Activated naive CD8-positive, alpha-beta T cell treated with anti-CD3 and anti-CD28 coated beads, Interleukin-2, amount 50 U/mL, for 24 hours (primary cell): ENCODE data around the gene ABLIM2.

Source experiments
- ATAC-seq: fragments of 150-1000 bp; cut with Tn5 transposase; one replicate; pipeline ENCODE4 v1.10.0; 2021
- DNase-seq: peaks from one replicate; pipeline ENCODE4 v3.0.0; 2021
- H3K27ac Mint-ChIP-seq: one replicate; pipeline ENCODE4 v1.8.0; 2021; ENCODE audit warnings: mild to moderate bottlenecking, mixed read lengths
- H3K27me3 Mint-ChIP-seq: one replicate; pipeline ENCODE4 v1.8.0; 2021; ENCODE audit warnings: mixed read lengths
- H3K36me3 Mint-ChIP-seq: one replicate; pipeline ENCODE4 v1.8.0; 2021; ENCODE audit warnings: low read depth, mixed read lengths
- H3K4me1 Mint-ChIP-seq: one replicate; pipeline ENCODE4 v1.8.0; 2021; ENCODE audit warnings: mixed read lengths
- H3K4me3 Mint-ChIP-seq: one replicate; pipeline ENCODE4 v1.8.0; 2021; ENCODE audit warnings: mild to moderate bottlenecking, moderate library complexity, mixed read lengths
- H3K9me3 Mint-ChIP-seq: one replicate; pipeline ENCODE4 v1.8.0; 2021; ENCODE audit warnings: mixed read lengths

Gene ABLIM2

GRCh38 chr4:8122746-8123145 is 35.9 kb downstream of the ABLIM2 start:
- Mint-ChIP-seq H3K27me3 (peaks cover 2% of the 10 kb centered on the region), H3K4me1 (no peaks in the 10 kb centered on the region), H3K36me3 (no peaks in the 10 kb centered on the region), H3K9me3 (no peaks in the 10 kb centered on the region), H3K27ac (no peak overlapping the region), H3K4me3 (no peak overlapping the region)
- ATAC-seq: no peak
- DNase-seq: no peak

GRCh38 chr4:8121292-8122015 is 37.2 kb downstream of the ABLIM2 start:
- Mint-ChIP-seq H3K4me3 (no peak overlapping the region), H3K9me3 (no peaks in the 10 kb centered on the region), H3K36me3 (no peaks in the 10 kb centered on the region), H3K4me1 (peaks cover 4% of the 10 kb centered on the region), H3K27ac (no peak overlapping the region), H3K27me3 (peaks cover 2% of the 10 kb centered on the region)
- no peak for ATAC-seq
- DNase-seq: no peak

GRCh38 chr4:8120501-8120900 is 38.1 kb downstream of the ABLIM2 start:
- Mint-ChIP-seq H3K27ac (no peak overlapping the region), H3K27me3 (peaks cover 2% of the 10 kb centered on the region), H3K4me1 (peaks cover 9% of the 10 kb centered on the region), H3K9me3 (no peaks in the 10 kb centered on the region), H3K4me3 (no peak overlapping the region), H3K36me3 (no peaks in the 10 kb centered on the region)
- no peak for DNase-seq
- ATAC-seq: no peak

- Mint-ChIP-seq H3K27me3 (peaks cover 2% of the 10 kb centered on the region), H3K36me3 (no peaks in the 10 kb centered on the region), H3K27ac (no peak overlapping the region), H3K9me3 (no peaks in the 10 kb centered on the region), H3K4me1 (peaks cover 9% of the 10 kb centered on the region), H3K4me3 (no peak overlapping the region)
- DNase-seq: no peak
- no peak for ATAC-seq
Measured at GRCh38 chr4:8119877-8120276, 38.7 kb downstream of the ABLIM2 start.

- no peaks in the 10 kb centered on the region for H3K9me3 Mint-ChIP-seq
- peaks cover 9% of the 10 kb centered on the region for H3K4me1 Mint-ChIP-seq
Measured at GRCh38 chr4:8118531-8118930, 40.1 kb downstream of the ABLIM2 start.

GRCh38 chr4:8118035-8118434 is 40.6 kb downstream of the ABLIM2 start:
- ATAC-seq (no peak), DNase-seq (no peak)
- Mint-ChIP-seq H3K4me1 (peaks cover 9% of the 10 kb centered on the region), H3K27ac (no peak overlapping the region), H3K36me3 (no peaks in the 10 kb centered on the region), H3K27me3 (peaks cover 2% of the 10 kb centered on the region), H3K4me3 (no peak overlapping the region), H3K9me3 (no peaks in the 10 kb centered on the region)

More at GRCh38 chr4:8118531-8118930, 40.1 kb downstream of the ABLIM2 start:
- H3K27me3 Mint-ChIP-seq: peaks cover 2% of the 10 kb centered on the region
- ATAC-seq: no peak
- no peak overlapping the region for H3K4me3 Mint-ChIP-seq
- DNase-seq: no peak
- H3K36me3 Mint-ChIP-seq: no peaks in the 10 kb centered on the region
- H3K27ac Mint-ChIP-seq: no peak overlapping the region

GRCh38 chr4:8117278-8117682 is 41.3 kb downstream of the ABLIM2 start:
- DNase-seq (peak; percentile 52), ATAC-seq (peak; percentile 29)
- Mint-ChIP-seq H3K27ac (no peak overlapping the region), H3K36me3 (no peaks in the 10 kb centered on the region), H3K9me3 (no peaks in the 10 kb centered on the region), H3K4me1 (peaks cover 9% of the 10 kb centered on the region), H3K4me3 (no peak overlapping the region), H3K27me3 (peaks cover 2% of the 10 kb centered on the region)

GRCh38 chr4:8115916-8116315 is 42.7 kb downstream of the ABLIM2 start:
- H3K36me3 Mint-ChIP-seq: no peaks in the 10 kb centered on the region
- H3K4me1 Mint-ChIP-seq: peaks cover 9% of the 10 kb centered on the region
- H3K4me3 Mint-ChIP-seq: no peak overlapping the region
- H3K9me3 Mint-ChIP-seq: no peaks in the 10 kb centered on the region
- no peak overlapping the region for H3K27ac Mint-ChIP-seq
- H3K27me3 Mint-ChIP-seq: peaks cover 2% of the 10 kb centered on the region
- DNase-seq (no peak), ATAC-seq (peak; percentile 55)

- no peak for DNase-seq
- ATAC-seq: no peak
- Mint-ChIP-seq H3K27me3 (peaks cover 2% of the 10 kb centered on the region), H3K36me3 (no peaks in the 10 kb centered on the region), H3K27ac (no peak overlapping the region), H3K4me1 (peaks cover 11% of the 10 kb centered on the region), H3K4me3 (no peak overlapping the region), H3K9me3 (no peaks in the 10 kb centered on the region)
Measured at GRCh38 chr4:8115203-8115520, 43.5 kb downstream of the ABLIM2 start.

GRCh38 chr4:8114456-8115202 is 44.0 kb downstream of the ABLIM2 start:
- Mint-ChIP-seq H3K27ac (no peak overlapping the region), H3K27me3 (peaks cover 2% of the 10 kb centered on the region), H3K36me3 (no peaks in the 10 kb centered on the region), H3K4me3 (no peak overlapping the region), H3K4me1 (peaks cover 12% of the 10 kb centered on the region), H3K9me3 (no peaks in the 10 kb centered on the region)
- ATAC-seq (no peak), DNase-seq (no peak)

GRCh38 chr4:8113611-8114377 is 44.8 kb downstream of the ABLIM2 start:
- no peak overlapping the region for H3K27ac Mint-ChIP-seq

GRCh38 chr4:8112672-8113071 is 45.9 kb downstream of the ABLIM2 start:
- Mint-ChIP-seq H3K27me3 (no peaks in the 10 kb centered on the region), H3K36me3 (no peaks in the 10 kb centered on the region), H3K9me3 (no peaks in the 10 kb centered on the region), H3K27ac (no peak overlapping the region), H3K4me3 (no peak overlapping the region), H3K4me1 (peaks cover 12% of the 10 kb centered on the region)
- DNase-seq (no peak), ATAC-seq (no peak)

More at GRCh38 chr4:8113611-8114377, 44.8 kb downstream of the ABLIM2 start:
- DNase-seq (no peak), ATAC-seq (no peak)
- H3K27me3 Mint-ChIP-seq: peaks cover 2% of the 10 kb centered on the region
- H3K4me3 Mint-ChIP-seq: no peak overlapping the region
- H3K36me3 Mint-ChIP-seq: no peaks in the 10 kb centered on the region
- H3K9me3 Mint-ChIP-seq: no peaks in the 10 kb centered on the region
- H3K4me1 Mint-ChIP-seq: peaks cover 12% of the 10 kb centered on the region

GRCh38 chr4:8112036-8112576 is 46.5 kb downstream of the ABLIM2 start:
- Mint-ChIP-seq H3K4me1 (peaks cover 12% of the 10 kb centered on the region), H3K36me3 (no peaks in the 10 kb centered on the region), H3K27me3 (no peaks in the 10 kb centered on the region), H3K9me3 (no peaks in the 10 kb centered on the region), H3K4me3 (no peak overlapping the region), H3K27ac (no peak overlapping the region)
- DNase-seq: no peak
- no peak for ATAC-seq

GRCh38 chr4:8110071-8110986 is 48.3 kb downstream of the ABLIM2 start:
- H3K4me3 Mint-ChIP-seq: no peak overlapping the region
- no peaks in the 10 kb centered on the region for H3K36me3 Mint-ChIP-seq
- no peaks in the 10 kb centered on the region for H3K9me3 Mint-ChIP-seq
- H3K4me1 Mint-ChIP-seq: peaks cover 3% of the 10 kb centered on the region
- H3K27ac Mint-ChIP-seq: no peak overlapping the region
- H3K27me3 Mint-ChIP-seq: no peaks in the 10 kb centered on the region
- DNase-seq (peak; percentile 27), ATAC-seq (no peak)
